Activated CD4-positive, alpha-beta memory T cell treated with anti-CD3 and anti-CD28 coated beads, Interleukin-2, amount 10 ng/mL, durations not matched to agents 7 days and 5 days (primary cell): ENCODE measurements around the gene TUFM. TPM values are rescaled to one million over a fixed set of nuclear protein-coding genes. Genes with fewer than 3 reads are reported as not detected.
"Not testable (repeated sequence)": the region's sequence is repeated elsewhere in the genome, so short reads cannot be mapped to it uniquely, and the experiment has no call there.

Source experiments
- CTCF ChIA-PET: fragments of 350-600 bp; sonication (Branson Sonifier 250); formaldehyde crosslinking; loops from one replicate; lab custom pipeline; 2021; ENCODE audit warnings: antibody characterized with exemption, inconsistent platforms; lab: Charles Lee
- POLR2A ChIA-PET: fragments of 350-600 bp; sonication (Branson Sonifier 250); formaldehyde crosslinking; loops from one replicate; lab custom pipeline; 2021; ENCODE audit warnings: antibody characterized with exemption; lab: Charles Lee
- DNase-seq: peaks from one replicate; pipeline ENCODE4 v3.0.0-alpha.2; 2020
- H3K27ac Mint-ChIP-seq: one replicate; pipeline ENCODE4 v1.8.0; 2021; ENCODE audit warnings: mild to moderate bottlenecking, mixed read lengths
- H3K27me3 Mint-ChIP-seq: one replicate; pipeline ENCODE4 v1.8.0; 2021; ENCODE audit warnings: mixed read lengths
- H3K36me3 Mint-ChIP-seq: one replicate; pipeline ENCODE4 v1.8.0; 2021; ENCODE audit warnings: low read depth, mixed read lengths
- H3K4me1 Mint-ChIP-seq: one replicate; pipeline ENCODE4 v1.8.0; 2021; ENCODE audit warnings: mixed read lengths
- H3K4me3 Mint-ChIP-seq: one replicate; pipeline ENCODE4 v1.8.0; 2021; ENCODE audit warnings: mild to moderate bottlenecking, mixed read lengths
- H3K9me3 Mint-ChIP-seq: one replicate; pipeline ENCODE4 v1.8.0; 2021; ENCODE audit warnings: mixed read lengths
- total RNA-seq, 2 experiments: library from RNA; stranded (reverse); gene quantifications; one replicate each; pipeline ENCODE4 v1.2.3, GENCODE V29; 2021

The TUFM gene
- total RNA-seq = 100 to 1,000 TPM; 107 TPM

DNA sequence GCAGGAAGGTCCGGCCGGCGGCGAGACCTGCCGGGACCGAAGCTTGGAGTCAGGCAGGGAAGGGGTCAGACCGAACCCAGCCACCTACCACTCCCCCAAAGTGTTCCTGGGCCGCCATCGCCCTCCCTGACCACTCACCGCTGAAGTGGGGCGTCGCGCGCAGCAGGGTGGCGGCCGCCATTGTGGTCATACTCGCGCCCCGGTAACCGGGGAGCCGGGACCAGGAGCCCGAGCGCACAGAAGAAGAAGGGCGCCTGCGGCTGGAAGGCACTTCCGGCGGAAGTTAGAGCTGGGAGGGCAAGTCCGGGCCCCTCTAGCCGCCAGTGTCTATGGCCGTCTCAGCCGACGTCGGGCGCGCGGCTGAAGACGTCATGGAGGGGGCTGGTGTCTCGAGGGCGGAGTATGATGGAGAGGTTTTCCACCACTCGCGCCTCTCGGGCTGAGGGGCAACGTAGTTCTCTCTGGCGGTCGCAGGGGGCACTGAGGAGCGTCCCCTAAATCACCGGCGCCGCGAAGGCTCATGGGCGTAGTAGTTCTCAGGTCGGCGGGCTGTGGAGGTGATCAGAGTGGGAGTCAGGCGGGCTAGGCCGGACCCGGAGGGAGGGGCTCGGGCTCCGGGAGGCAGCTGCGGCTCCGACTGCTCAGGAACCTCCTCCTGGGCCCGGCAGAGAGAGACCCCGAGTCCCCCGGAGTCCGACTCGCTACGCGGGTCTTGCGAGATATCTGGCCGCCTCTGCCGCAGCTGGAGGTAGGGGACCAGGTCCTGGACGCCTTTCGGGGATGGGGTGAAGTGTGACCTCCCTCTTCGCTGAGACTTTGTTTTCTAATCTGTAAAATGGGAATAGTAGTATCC lies at the start of gene TUFM:
TUFM (minus strand) TSS at position 269 of the 853 bp plus-strand sequence; CDS start at position 190, 79 bp downstream.
- Mint-ChIP-seq H3K36me3 (peaks cover 39% of the 10 kb centered on the region), H3K27me3 (no peaks in the 10 kb centered on the region), H3K9me3 (no peaks in the 10 kb centered on the region), H3K4me1 (peaks cover 32% of the 10 kb centered on the region), H3K27ac (peak within 1 kb of the TSS; percentile 91), H3K4me3 (peak within 1 kb of the TSS; percentile 94)
- ChIA-PET POLR2A (interaction anchor here (0.9 to 9.8 kb wide), 19 partner anchors 9 to 1115 kb away, joined by 3 to 136 read pairs (median 5); partner anchors contain the start of genes ATXN2L, LAT, NFATC2IP and RABEP2), CTCF (interaction anchor here (0.8 to 4.7 kb wide), 5 partner anchors 13 to 101 kb away, joined by 3 to 45 read pairs (median 5); partner anchors contain the start of gene SH2B1)
- DNase-seq = peak; percentile 99

DNA sequence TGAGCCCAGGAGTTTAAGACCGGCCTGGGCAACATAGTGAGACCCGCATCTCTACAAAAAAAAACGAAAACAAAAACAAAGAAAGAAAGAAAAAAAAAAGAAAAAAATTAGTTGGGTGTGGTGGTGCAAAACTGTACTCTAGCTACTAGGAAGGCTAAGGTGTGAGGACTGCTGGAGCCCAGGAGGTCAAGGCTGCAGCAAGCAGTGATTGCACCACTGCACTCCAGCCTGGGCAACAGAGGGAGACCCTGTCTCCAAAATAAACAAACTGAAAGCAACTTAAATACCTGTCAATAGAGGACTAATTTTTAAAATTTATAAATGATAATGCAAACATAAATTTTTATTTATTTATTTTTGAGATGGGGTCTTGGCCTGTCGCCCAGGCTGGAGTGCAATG lies 49.5 kb upstream of the TUFM start:
- ChIA-PET CTCF (interaction anchor here (1.1 kb wide), 1 partner anchor 49 kb away, joined by 3 read pairs; no protein-coding TSS in a partner anchor), POLR2A (no interaction called here)
- no peaks in the 10 kb centered on the region for H3K27me3 Mint-ChIP-seq
- H3K9me3 Mint-ChIP-seq = no peaks in the 10 kb centered on the region
- no peaks in the 10 kb centered on the region for H3K36me3 Mint-ChIP-seq
- no peaks in the 10 kb centered on the region for H3K4me1 Mint-ChIP-seq
- no peak overlapping the region for H3K4me3 Mint-ChIP-seq
- DNase-seq = no peak
- no peak overlapping the region for H3K27ac Mint-ChIP-seq

DNA sequence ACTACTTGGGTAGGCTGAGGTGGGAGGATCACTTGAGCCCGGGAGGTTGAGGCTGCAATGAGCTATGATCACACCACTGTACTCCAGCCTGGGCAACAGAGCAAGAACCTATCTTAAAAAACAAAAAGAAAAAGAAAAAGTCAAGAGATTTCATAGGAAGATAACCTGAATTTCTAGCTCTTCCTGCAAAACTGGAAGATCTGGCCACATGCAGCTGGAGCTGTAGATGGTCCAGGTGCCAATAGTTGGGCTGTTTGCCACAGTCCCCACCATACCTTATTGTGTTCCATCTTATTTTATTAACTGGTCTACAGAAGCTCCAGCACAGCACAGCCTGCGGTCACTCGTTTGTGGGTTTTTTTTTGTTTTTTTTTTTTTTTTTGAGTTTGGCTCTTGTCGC lies 47.1 kb upstream of the TUFM start:
- H3K9me3 Mint-ChIP-seq = no peaks in the 10 kb centered on the region
- CTCF ChIA-PET = no interaction called here
- H3K27ac Mint-ChIP-seq = no peak overlapping the region
- H3K27me3 Mint-ChIP-seq = no peaks in the 10 kb centered on the region
- POLR2A ChIA-PET = interaction anchor here (2.6 kb wide), 1 partner anchor 14 kb away, joined by 7 read pairs; no protein-coding TSS in a partner anchor
- no peak for DNase-seq
- no peaks in the 10 kb centered on the region for H3K4me1 Mint-ChIP-seq
- H3K4me3 Mint-ChIP-seq = no peak overlapping the region
- no peaks in the 10 kb centered on the region for H3K36me3 Mint-ChIP-seq

DNA sequence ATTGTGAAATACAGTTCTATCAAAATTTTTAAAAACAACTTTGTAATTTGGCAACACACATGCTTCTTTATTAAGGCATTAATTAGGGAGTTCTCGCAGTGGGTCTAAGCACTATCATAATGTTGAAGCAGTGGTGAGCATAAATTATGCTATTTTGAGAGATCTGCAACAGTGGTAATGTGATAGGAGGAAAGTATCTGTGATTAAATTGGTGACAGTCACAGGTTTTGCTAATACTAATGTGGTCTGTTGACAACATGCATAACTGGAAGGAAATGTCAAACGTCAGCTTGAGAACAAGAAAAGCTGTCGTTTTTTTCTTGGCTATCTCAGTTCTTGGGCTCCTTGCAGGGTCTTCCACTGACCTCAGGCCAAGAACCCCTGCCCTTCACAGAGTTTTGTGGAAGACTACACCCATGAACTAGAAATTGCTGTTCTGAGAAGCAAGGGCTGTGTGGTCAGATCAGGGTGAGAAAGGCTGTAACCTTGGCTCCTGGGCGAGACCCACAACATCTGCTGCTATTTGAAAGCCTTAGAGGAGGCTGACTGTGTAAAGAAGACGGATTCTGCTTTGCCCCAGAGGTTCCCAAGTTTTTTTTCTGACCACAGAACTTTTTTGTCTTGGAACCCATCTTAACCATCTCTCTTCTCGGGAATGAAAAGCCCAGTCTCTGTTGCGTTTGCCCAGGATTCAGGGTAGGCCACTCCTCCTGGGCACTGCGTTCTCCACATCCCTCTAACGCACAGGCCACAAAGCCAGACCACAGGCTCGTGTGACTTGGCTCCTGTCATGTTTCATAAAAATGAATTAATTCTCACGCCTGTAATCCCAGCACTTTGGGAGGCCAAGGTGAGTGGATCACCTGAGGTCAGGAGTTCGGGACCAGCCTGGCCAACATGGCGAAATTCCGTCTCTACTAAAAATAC lies 46.1 kb upstream of the TUFM start:
- H3K9me3 Mint-ChIP-seq = no peaks in the 10 kb centered on the region
- H3K27me3 Mint-ChIP-seq = no peaks in the 10 kb centered on the region
- H3K4me3 Mint-ChIP-seq = no peak overlapping the region
- ChIA-PET CTCF (no interaction called here), POLR2A (interaction anchor here (2.6 kb wide), 1 partner anchor 13 kb away, joined by 7 read pairs; no protein-coding TSS in a partner anchor)
- DNase-seq = no peak
- no peak overlapping the region for H3K27ac Mint-ChIP-seq
- H3K4me1 Mint-ChIP-seq = no peaks in the 10 kb centered on the region
- no peaks in the 10 kb centered on the region for H3K36me3 Mint-ChIP-seq

DNA sequence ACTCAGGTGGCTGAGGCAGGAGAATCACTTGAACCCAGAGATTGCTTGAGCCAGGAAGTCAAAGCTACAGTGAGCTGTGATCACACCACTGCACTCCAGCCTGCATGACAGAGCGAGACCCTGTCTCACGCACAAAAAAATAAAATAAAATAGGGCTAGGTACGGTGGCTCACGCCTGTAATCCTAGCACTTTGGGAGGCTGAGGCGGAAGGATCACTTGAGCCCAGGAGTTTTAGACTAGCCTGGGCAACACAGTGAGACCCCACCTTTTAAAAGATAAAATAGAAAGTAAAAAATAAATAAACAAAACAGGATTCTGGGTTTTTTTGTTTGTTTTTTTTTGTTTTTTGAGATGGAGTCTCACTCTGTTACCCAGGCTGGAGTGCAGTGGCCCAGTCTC lies 44.2 kb upstream of the TUFM start:
- H3K27me3 Mint-ChIP-seq, H3K9me3 Mint-ChIP-seq, H3K4me1 Mint-ChIP-seq, H3K36me3 Mint-ChIP-seq, H3K27ac Mint-ChIP-seq, POLR2A ChIA-PET, DNase-seq, H3K4me3 Mint-ChIP-seq: not testable (repeated sequence)
- CTCF ChIA-PET = interaction anchor here (1.0 kb wide), 1 partner anchor 16 kb away, joined by 4 read pairs; no protein-coding TSS in a partner anchor

DNA sequence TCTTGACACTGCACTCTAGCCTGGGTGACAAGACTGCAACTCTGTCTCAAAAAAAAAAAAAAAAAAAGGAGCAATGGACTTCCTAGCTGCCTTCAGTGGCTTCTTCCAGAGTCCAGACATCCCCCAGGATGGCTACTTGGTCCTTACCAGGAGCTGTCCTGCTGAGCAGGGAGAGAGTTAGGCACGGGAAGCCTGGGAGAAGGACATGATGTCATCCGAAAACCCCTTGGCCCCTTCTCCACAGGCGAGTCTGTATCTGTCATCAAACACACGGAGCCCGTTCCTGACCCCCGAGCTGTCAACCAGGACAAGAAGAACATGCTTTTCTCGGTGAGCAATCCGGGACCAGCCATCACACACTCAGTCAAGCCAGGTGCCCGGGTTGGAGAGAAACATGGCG lies 40.8 kb upstream of the TUFM start:
- no peak overlapping the region for H3K27ac Mint-ChIP-seq
- no peak overlapping the region for H3K4me3 Mint-ChIP-seq
- CTCF ChIA-PET = no interaction called here
- no peaks in the 10 kb centered on the region for H3K9me3 Mint-ChIP-seq
- DNase-seq = no peak
- peaks cover 2% of the 10 kb centered on the region for H3K4me1 Mint-ChIP-seq
- no peaks in the 10 kb centered on the region for H3K27me3 Mint-ChIP-seq
- H3K36me3 Mint-ChIP-seq = no peaks in the 10 kb centered on the region
- POLR2A ChIA-PET = no interaction called here

DNA sequence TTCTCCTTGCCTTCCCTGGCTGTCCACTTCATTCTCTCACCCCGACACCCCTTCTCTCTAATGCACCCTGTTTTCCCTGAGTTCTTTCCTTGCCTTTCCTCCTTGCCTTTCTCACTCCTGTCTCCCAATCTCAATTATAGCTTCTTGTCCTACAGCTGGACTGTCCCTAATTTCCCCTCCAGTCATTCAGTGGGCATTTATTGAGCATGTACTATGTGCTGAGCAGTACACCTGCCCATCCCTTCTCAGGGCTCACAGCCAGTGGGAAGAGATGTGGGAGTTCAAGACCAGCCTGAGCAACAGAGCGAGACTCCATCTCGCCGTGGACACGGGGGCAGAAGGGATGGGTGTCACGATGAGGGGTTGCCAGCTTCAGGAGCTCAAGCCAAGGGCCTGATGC lies 37.9 kb upstream of the TUFM start:
- CTCF ChIA-PET = interaction anchor here (1.0 kb wide), 1 partner anchor 11 kb away, joined by 4 read pairs; no protein-coding TSS in a partner anchor

DNA sequence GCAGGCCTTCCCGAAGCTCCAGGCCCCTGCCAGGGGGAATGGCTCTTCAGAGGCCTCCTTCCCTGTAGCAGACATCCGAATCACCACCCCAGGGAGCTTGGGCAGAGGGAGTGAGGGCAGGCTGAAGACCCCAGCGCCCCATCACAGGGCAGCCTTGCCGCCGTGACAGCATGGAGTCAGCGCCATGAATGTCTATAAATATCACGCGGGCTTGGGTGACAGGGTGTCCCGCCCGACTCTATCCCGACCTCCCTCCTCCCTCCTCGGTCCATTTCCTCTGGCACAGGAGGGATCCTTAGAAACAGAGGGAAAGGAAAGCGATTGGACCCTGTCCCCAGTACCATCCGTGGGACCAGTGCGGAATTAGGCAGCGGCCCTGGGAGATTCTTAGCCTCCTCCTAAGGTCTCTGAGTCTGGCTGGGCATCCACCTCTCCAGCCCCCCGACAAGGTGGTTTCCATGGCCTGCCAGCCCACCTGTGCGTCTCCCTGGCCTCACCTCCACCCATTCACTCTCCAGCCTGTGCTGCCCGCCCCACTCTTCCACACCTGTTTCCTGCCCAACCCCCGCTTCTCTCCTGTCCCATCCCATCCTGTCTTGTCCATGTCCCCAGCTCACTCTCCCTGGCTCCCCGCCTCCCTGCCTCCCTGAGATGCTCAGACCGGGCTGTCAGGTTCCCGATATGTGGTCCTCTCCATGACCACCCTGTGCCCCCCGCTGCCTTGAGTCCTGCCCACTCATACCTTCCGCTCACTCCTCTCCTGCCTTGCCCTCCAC lies 37.3 kb upstream of the TUFM start:
- no peak overlapping the region for H3K4me3 Mint-ChIP-seq
- ChIA-PET POLR2A (no interaction called here), CTCF (interaction anchor here (0.7 to 1.0 kb wide), 2 partner anchors 10 to 62 kb away, joined by 3 to 4 read pairs; no protein-coding TSS in a partner anchor)
- H3K9me3 Mint-ChIP-seq = no peaks in the 10 kb centered on the region
- DNase-seq = no peak
- peaks cover 26% of the 10 kb centered on the region for H3K4me1 Mint-ChIP-seq
- H3K27ac Mint-ChIP-seq = no peak overlapping the region
- H3K36me3 Mint-ChIP-seq = no peaks in the 10 kb centered on the region
- peaks cover 6% of the 10 kb centered on the region for H3K27me3 Mint-ChIP-seq

More for the DNA sequence above, 37.9 kb upstream of the TUFM start:
- Mint-ChIP-seq H3K27ac (no peak overlapping the region), H3K4me3 (no peak overlapping the region), H3K27me3 (peaks cover 6% of the 10 kb centered on the region), H3K9me3 (no peaks in the 10 kb centered on the region), H3K4me1 (peaks cover 19% of the 10 kb centered on the region), H3K36me3 (no peaks in the 10 kb centered on the region)
- DNase-seq = no peak
- POLR2A ChIA-PET = no interaction called here

DNA sequence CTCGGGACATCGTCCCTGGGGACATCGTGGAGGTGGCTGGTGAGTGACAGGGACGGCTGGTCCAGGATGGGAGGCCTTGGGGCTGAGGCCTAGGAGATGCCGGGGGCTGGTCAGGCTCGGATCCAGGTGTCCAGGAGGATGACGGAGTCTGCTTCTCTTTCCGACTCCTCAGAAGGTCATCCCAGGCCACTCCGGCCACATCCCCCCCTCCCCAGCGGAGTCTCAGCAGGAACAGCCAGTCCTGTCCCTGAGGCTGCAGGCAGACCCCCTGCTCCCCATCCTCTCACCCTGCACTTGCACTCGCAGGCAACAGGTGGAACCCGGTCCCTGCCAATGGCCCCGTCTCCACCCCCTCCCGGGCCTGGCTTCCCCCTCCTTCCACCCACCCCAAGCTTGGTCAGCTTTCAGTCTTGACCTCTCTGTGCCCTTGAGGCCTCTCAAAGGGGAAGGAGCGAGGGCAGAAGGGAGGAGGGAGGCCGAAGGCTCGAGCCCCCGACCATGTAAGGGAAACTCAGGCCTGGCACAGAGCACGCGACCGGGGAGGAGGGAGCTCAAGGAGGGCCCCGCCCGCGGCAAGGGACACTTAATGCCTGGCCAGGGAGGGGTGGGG lies 36.5 kb upstream of the TUFM start:
- Mint-ChIP-seq H3K4me1 (peaks cover 31% of the 10 kb centered on the region), H3K27me3 (peaks cover 6% of the 10 kb centered on the region), H3K9me3 (no peaks in the 10 kb centered on the region), H3K27ac (no peak overlapping the region), H3K4me3 (no peak overlapping the region), H3K36me3 (no peaks in the 10 kb centered on the region)
- CTCF ChIA-PET = interaction anchor here (0.7 kb wide), 1 partner anchor 63 kb away, joined by 3 read pairs; no protein-coding TSS in a partner anchor
- POLR2A ChIA-PET = interaction anchor here (4.0 kb wide), 1 partner anchor 18 kb away, joined by 36 read pairs; the partner anchor contains the start of gene SH2B1
- DNase-seq = no peak

DNA sequence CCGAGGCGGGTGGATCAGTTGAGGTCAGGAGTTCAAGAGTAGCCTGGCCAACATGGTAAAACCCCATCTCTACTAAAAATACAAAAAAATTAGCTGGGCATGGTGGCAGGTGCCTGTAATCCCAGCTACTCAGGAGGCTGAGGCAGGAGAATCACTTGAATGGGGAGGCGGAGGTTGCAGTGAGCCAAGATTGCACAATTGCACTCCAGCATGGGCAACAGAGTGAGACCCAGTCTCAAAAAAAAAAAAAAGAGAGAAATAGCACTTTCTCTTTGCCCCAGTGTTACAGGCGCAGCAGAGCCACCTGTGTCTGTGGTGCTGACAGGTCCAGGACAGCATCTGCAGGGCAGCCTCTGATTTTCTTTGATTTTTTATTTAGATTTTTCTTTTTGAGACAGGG lies 35.4 kb upstream of the TUFM start:
- not testable (repeated sequence) for H3K36me3 Mint-ChIP-seq, H3K9me3 Mint-ChIP-seq, H3K27me3 Mint-ChIP-seq, DNase-seq, H3K27ac Mint-ChIP-seq
- CTCF ChIA-PET = interaction anchor here (1.3 kb wide), 1 partner anchor 63 kb away, joined by 4 read pairs; no protein-coding TSS in a partner anchor
- peaks cover 35% of the 10 kb centered on the region for H3K4me1 Mint-ChIP-seq
- POLR2A ChIA-PET = interaction anchor here (4.0 kb wide), 1 partner anchor 17 kb away, joined by 36 read pairs; the partner anchor contains the start of gene SH2B1
- peak overlapping the region; percentile 88 for H3K4me3 Mint-ChIP-seq

DNA sequence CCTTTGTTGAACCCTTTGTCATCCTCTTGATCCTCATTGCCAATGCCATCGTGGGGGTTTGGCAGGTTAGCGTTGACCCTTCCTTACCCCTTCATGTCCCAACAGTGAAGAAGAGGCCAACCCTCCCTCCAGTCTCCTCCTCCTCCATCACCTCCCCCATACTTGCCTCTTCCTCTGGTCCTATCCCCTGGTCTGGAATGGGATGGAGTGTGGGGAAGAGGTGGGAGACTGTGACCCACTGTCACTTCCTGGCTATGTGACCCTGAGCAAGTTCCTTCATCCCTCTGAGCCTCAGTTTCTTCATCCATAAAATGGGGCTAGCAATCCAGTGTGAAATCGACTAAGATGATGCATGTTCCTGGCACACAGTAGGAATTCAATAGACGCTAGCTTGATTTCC lies 34.8 kb upstream of the TUFM start:
- H3K9me3 Mint-ChIP-seq = no peaks in the 10 kb centered on the region
- POLR2A ChIA-PET = interaction anchor here (0.7 to 4.0 kb wide), 6 partner anchors 8 to 58 kb away, joined by 3 to 36 read pairs (median 10); partner anchors contain the start of genes ATXN2L, SH2B1 and TUFM
- no peak overlapping the region for H3K27ac Mint-ChIP-seq
- CTCF ChIA-PET = interaction anchor here (0.9 to 1.4 kb wide), 3 partner anchors 36 to 64 kb away, joined by 4 to 5 read pairs (median 4); no protein-coding TSS in a partner anchor
- no peaks in the 10 kb centered on the region for H3K36me3 Mint-ChIP-seq
- peaks cover 35% of the 10 kb centered on the region for H3K4me1 Mint-ChIP-seq
- no peak for DNase-seq
- peak overlapping the region; percentile 88 for H3K4me3 Mint-ChIP-seq
- H3K27me3 Mint-ChIP-seq = peaks cover 6% of the 10 kb centered on the region
